Keratinocyte (primary cell): ENCODE data around the gene NOP14. TPM values are rescaled to one million over a fixed set of nuclear protein-coding genes. Genes with fewer than 3 reads are reported as not detected.

Source experiments
- DNase-seq: peaks from one replicate; pipeline ENCODE4 v3.0.0-alpha.2; 2011; ENCODE audit warnings: low read depth, missing footprints, low spot score
- FAIRE-seq: peaks from 2 replicates; lab custom pipeline; 2011; peaks lifted over from hg19 to GRCh38; lab: Jason Lieb, UNC
- H2AFZ ChIP-seq: 2 replicates; pipeline ENCODE4 v1.6.0; 2012; ENCODE audit warnings: low read length, control low read depth, inconsistent platforms; ENCODE audit not compliant: control insufficient read depth
- H3K27ac ChIP-seq: 2 replicates; pipeline ENCODE4 v1.5.1; 2011; ENCODE audit warnings: low read length; ENCODE audit not compliant: control insufficient read depth, insufficient read depth
- H3K27me3 ChIP-seq: 3 replicates; pipeline ENCODE4 v1.6.0; 2011; ENCODE audit warnings: low read length; ENCODE audit not compliant: control insufficient read depth, insufficient read depth; ENCODE audit errors: extremely low read depth
- H3K36me3 ChIP-seq, 2 experiments: 2 replicates in 1 of 2; 3 replicates in 1 of 2; pipeline ENCODE4 v1.5.1; 2011; ENCODE audit warnings: low read length in 2 of 2, mild to moderate bottlenecking in 1 of 2; ENCODE audit not compliant: control insufficient read depth in 2 of 2, insufficient read depth in 2 of 2; ENCODE audit errors: extremely low read depth in 1 of 2
- H3K4me1 ChIP-seq: 3 replicates; pipeline ENCODE4 v1.5.1; 2011; ENCODE audit warnings: low read length; ENCODE audit not compliant: control insufficient read depth, insufficient read depth; ENCODE audit errors: extremely low read depth
- H3K4me2 ChIP-seq: 3 replicates; pipeline ENCODE4 v1.6.0; 2011; ENCODE audit warnings: low read depth, low read length; ENCODE audit not compliant: control insufficient read depth, insufficient read depth; ENCODE audit errors: extremely low read depth
- H3K4me3 ChIP-seq, 3 experiments: fragments of 200-600 bp in 1 of 3; sonication (generic) in 1 of 3; 2 replicates in 2 of 3; 3 replicates in 1 of 3; pipeline ENCODE4 v1.5.1; 2011 to 2016; ENCODE audit warnings: low read length in 3 of 3, mild to moderate bottlenecking in 3 of 3, control low read depth in 2 of 3, inconsistent platforms in 1 of 3, low read depth in 1 of 3, mixed read lengths in 1 of 3, mixed run types in 1 of 3, moderate library complexity in 1 of 3; ENCODE audit not compliant: control insufficient read depth in 2 of 3, insufficient read depth in 2 of 3; ENCODE audit errors: extremely low read depth in 1 of 3
- H3K79me2 ChIP-seq: 2 replicates; pipeline ENCODE4 v1.6.0; 2012; ENCODE audit warnings: low read length; ENCODE audit not compliant: control insufficient read depth, insufficient read depth
- H3K9ac ChIP-seq: 3 replicates; pipeline ENCODE4 v1.6.0; 2011; ENCODE audit warnings: low read length; ENCODE audit not compliant: control insufficient read depth, insufficient read depth; ENCODE audit errors: extremely low read depth
- H3K9me1 ChIP-seq: 3 replicates; pipeline ENCODE4 v1.6.0; 2011; ENCODE audit warnings: low read length; ENCODE audit not compliant: control insufficient read depth, insufficient read depth; ENCODE audit errors: extremely low read depth
- H3K9me3 ChIP-seq: 2 replicates; pipeline ENCODE4 v1.5.1; 2012; ENCODE audit warnings: low read depth, low read length; ENCODE audit not compliant: control insufficient read depth
- H4K20me1 ChIP-seq: 3 replicates; pipeline ENCODE4 v1.6.0; 2011; ENCODE audit warnings: low read length; ENCODE audit not compliant: control insufficient read depth, insufficient read depth; ENCODE audit errors: extremely low read depth
- EZH2 ChIP-seq: IDR thresholded peaks from one replicate; pipeline ENCODE4 v1.6.1; 2012; ENCODE audit warnings: inconsistent platforms, mild to moderate bottlenecking, low read length, moderate library complexity
- dilution Hi-C: fragments of 300-500 bp; cut with MboI; formaldehyde crosslinking; loops from one replicate; pipeline ENCODE4 v1.7.0; 2020; ENCODE audit warnings: low sequenced_read_pairs; ENCODE audit not compliant: extremely low pct_ligation_motif_present
- polyA plus RNA-seq, 5 experiments: library from polyadenylated mRNA; depleted of rRNA in 3 of 5; stranded (reverse) in 3 of 5; stranded (forward) in 1 of 5; unstranded in 1 of 5; fragments of >200 nt; gene quantifications; 1 replicate in 1 of 5; 2 replicates in 3 of 5; 3 replicates in 1 of 5; pipeline versions ENCODE4 v1.2.1 to v1.2.3, GENCODE V29; 2011 to 2012; ENCODE audit warnings: missing spikeins in 2 of 5, low read depth in 1 of 5, low replicate concordance in 1 of 5
- TF ChIP-seq, protein P1 (sequence below), 3 experiments: IDR thresholded peaks in 1 of 3; conservative IDR thresholded peaks in 1 of 3; optimal IDR thresholded peaks in 1 of 3; 2 replicates in 2 of 3; 3 replicates in 1 of 3; pipeline versions ENCODE3 to v1.5.1; 2011; ENCODE audit warnings: low read length in 3 of 3, mild to moderate bottlenecking in 3 of 3, moderate library complexity in 2 of 3, control low read depth in 1 of 3, inconsistent platforms in 1 of 3; ENCODE audit not compliant: insufficient read depth in 2 of 3; ENCODE audit errors: extremely low read depth in 1 of 3

The NOP14 gene
- polyA plus RNA-seq, 1 donor (not counting 4 experiments of a cell fraction or from before 2014, with no cell fraction given): 21.8 TPM

- H3K36me3 ChIP-seq: peaks cover 51 to 65% of the 10 kb centered on the region in 2 experiments
- FAIRE-seq (no peak), DNase-seq (no peak)
- H3K27me3 ChIP-seq: no peaks in the 10 kb centered on the region
- H2AFZ ChIP-seq: no peak overlapping the region
- H3K4me3 ChIP-seq: no peak overlapping the region
- no peaks in the 10 kb centered on the region for H3K9me3 ChIP-seq
- TF ChIP-seq EZH2: no peak
- TF ChIP-seq, protein P1, sequence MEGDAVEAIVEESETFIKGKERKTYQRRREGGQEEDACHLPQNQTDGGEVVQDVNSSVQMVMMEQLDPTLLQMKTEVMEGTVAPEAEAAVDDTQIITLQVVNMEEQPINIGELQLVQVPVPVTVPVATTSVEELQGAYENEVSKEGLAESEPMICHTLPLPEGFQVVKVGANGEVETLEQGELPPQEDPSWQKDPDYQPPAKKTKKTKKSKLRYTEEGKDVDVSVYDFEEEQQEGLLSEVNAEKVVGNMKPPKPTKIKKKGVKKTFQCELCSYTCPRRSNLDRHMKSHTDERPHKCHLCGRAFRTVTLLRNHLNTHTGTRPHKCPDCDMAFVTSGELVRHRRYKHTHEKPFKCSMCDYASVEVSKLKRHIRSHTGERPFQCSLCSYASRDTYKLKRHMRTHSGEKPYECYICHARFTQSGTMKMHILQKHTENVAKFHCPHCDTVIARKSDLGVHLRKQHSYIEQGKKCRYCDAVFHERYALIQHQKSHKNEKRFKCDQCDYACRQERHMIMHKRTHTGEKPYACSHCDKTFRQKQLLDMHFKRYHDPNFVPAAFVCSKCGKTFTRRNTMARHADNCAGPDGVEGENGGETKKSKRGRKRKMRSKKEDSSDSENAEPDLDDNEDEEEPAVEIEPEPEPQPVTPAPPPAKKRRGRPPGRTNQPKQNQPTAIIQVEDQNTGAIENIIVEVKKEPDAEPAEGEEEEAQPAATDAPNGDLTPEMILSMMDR (optimal IDR thresholded peaks at IDR 0.05 in 1 of 3, IDR thresholded peaks at IDR 0.05 in 1 of 3, conservative IDR thresholded peaks at IDR 0.05 in 1 of 3; ENCODE audit: extremely low read depth in 1 of 3, insufficient read depth in 2 of 3, low read length in 3 of 3): no peak
- no peak overlapping the region for H3K4me2 ChIP-seq
- H3K9ac ChIP-seq: no peak overlapping the region
- H3K27ac ChIP-seq: no peak overlapping the region
- no peaks in the 10 kb centered on the region for H3K9me1 ChIP-seq
- H3K4me1 ChIP-seq: no peaks in the 10 kb centered on the region
- dilution Hi-C loops: no loop called here
- peaks cover 12% of the 10 kb centered on the region for H4K20me1 ChIP-seq
- H3K79me2 ChIP-seq: peaks cover 6% of the 10 kb centered on the region
Measured at GRCh38 chr4:2943364-2944090, 19.7 kb downstream of the NOP14 start.

- H3K27me3 ChIP-seq: no peaks in the 10 kb centered on the region
- dilution Hi-C loops: no loop called here
- peaks cover 50 to 66% of the 10 kb centered on the region in 2 experiments for H3K36me3 ChIP-seq
- TF ChIP-seq, protein P1 (optimal IDR thresholded peaks at IDR 0.05 in 1 of 3, IDR thresholded peaks at IDR 0.05 in 1 of 3, conservative IDR thresholded peaks at IDR 0.05 in 1 of 3; ENCODE audit: extremely low read depth in 1 of 3, insufficient read depth in 2 of 3, low read length in 3 of 3): no peak
- no peak for TF ChIP-seq EZH2
- DNase-seq (no peak), FAIRE-seq (no peak)
- no peak overlapping the region for H2AFZ ChIP-seq
- no peak overlapping the region for H3K4me3 ChIP-seq
- peaks cover 12% of the 10 kb centered on the region for H4K20me1 ChIP-seq
- H3K4me2 ChIP-seq: no peak overlapping the region
- H3K4me1 ChIP-seq: peaks cover 5% of the 10 kb centered on the region
- no peaks in the 10 kb centered on the region for H3K9me1 ChIP-seq
- no peak overlapping the region for H3K9ac ChIP-seq
- H3K79me2 ChIP-seq: peaks cover 8% of the 10 kb centered on the region
- no peak overlapping the region for H3K27ac ChIP-seq
- H3K9me3 ChIP-seq: no peaks in the 10 kb centered on the region
Measured at GRCh38 chr4:2942532-2943363, 20.5 kb downstream of the NOP14 start.
